ENCODE results near the gene TMEM151B. TPM values are rescaled to one million over a fixed set of nuclear protein-coding genes. Genes with fewer than 3 reads are reported as not detected.
A peak's percentile ranks its signal among the peaks of the same experiment; 100 is the strongest.

TMEM151B gene
- total RNA-seq, 4 donors from 2014 or later, result 0.09 to 0.21 TPM; not detected in 2

DNA sequence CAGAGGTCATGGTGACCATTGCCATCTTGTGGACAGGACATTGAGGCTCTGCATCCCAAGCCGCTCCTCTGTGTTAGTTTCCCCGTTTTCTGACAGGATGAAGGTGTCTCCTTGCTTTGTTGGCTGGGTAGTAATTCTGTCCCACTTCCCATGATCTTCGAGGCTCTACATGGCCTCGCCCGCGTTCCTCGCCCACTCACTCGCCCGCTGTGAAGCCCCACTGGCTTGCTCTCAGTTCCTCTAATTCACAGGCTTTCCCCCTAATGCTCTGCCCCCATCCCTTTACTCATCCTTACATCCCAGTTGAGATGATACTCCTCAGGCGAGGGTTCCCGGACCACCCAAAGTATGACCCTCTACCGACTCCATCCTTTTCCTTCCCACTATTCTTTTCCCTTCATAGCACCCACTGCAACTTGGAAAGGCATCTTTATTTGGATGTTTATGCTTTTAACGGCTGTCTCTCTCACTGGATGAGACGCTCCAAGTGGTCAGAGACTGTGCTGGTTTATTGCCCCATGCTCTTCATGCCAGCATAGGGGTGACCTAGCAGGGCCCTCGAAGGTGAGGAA, 12.4 kb upstream of the TMEM151B start:
- intact Hi-C loops (cut with DNase I; ENCODE audit: low total_unique reads), result no loop called here
- peak overlapping the region; percentile 90 to 96 for H3K27ac ChIP-seq
- TF ChIP-seq POLR2A (IDR thresholded peaks at IDR 0.05), result no peak
- TF ChIP-seq, protein P1, sequence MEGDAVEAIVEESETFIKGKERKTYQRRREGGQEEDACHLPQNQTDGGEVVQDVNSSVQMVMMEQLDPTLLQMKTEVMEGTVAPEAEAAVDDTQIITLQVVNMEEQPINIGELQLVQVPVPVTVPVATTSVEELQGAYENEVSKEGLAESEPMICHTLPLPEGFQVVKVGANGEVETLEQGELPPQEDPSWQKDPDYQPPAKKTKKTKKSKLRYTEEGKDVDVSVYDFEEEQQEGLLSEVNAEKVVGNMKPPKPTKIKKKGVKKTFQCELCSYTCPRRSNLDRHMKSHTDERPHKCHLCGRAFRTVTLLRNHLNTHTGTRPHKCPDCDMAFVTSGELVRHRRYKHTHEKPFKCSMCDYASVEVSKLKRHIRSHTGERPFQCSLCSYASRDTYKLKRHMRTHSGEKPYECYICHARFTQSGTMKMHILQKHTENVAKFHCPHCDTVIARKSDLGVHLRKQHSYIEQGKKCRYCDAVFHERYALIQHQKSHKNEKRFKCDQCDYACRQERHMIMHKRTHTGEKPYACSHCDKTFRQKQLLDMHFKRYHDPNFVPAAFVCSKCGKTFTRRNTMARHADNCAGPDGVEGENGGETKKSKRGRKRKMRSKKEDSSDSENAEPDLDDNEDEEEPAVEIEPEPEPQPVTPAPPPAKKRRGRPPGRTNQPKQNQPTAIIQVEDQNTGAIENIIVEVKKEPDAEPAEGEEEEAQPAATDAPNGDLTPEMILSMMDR (IDR thresholded peaks at IDR 0.05), result no peak
- H3K9me3 ChIP-seq, result no peaks in the 10 kb centered on the region
- H3K4me1 ChIP-seq, result peaks cover 0 to 13% of the 10 kb centered on the region in 2 donors
- no peaks in the 10 kb centered on the region for H3K36me3 ChIP-seq
- DNase-seq, result no peak
- H3K4me3 ChIP-seq, result peak overlapping the region; percentile 62 to 89
- no peaks in the 10 kb centered on the region for H3K27me3 ChIP-seq

DNA sequence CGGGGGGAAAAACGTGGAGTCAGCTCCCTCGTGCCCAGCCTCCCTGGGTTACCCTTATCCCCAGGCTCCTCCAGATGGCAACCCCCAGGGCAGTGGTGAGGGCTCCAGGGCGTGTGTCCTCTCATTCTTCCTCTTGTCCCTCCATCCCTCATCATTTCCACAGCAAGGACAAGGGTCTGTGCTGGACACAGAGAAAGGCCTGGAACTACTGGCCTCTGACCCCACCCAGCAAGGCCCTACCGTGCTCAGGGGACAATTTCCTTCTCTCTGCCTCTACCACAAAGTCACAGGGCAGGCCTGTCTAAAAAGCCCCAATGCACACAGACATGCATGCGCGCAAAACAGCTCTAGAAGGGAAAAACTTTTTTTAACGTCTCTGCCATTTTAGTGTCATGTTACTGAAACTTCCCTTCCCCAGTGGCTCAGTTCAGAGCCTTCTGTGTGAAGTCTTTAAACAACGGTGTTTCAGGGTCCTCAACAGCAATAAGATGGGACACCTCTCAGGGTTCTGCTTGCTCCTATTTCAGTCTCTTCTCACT, 11.9 kb upstream of the TMEM151B start:
- H3K27ac ChIP-seq, result peak overlapping the region; percentile 90 to 96
- TF ChIP-seq, protein P1 (IDR thresholded peaks at IDR 0.05), result no peak
- TF ChIP-seq POLR2A (IDR thresholded peaks at IDR 0.05), result no peak
- no peaks in the 10 kb centered on the region for H3K9me3 ChIP-seq
- no peaks in the 10 kb centered on the region for H3K27me3 ChIP-seq
- DNase-seq, result peak in 1 of 2 donors; percentile 14
- peaks cover 0 to 15% of the 10 kb centered on the region in 2 donors for H3K4me1 ChIP-seq
- no peak overlapping the region for H3K4me3 ChIP-seq
- no peaks in the 10 kb centered on the region for H3K36me3 ChIP-seq
- intact Hi-C loops (cut with DNase I; ENCODE audit: low total_unique reads), result no loop called here

DNA sequence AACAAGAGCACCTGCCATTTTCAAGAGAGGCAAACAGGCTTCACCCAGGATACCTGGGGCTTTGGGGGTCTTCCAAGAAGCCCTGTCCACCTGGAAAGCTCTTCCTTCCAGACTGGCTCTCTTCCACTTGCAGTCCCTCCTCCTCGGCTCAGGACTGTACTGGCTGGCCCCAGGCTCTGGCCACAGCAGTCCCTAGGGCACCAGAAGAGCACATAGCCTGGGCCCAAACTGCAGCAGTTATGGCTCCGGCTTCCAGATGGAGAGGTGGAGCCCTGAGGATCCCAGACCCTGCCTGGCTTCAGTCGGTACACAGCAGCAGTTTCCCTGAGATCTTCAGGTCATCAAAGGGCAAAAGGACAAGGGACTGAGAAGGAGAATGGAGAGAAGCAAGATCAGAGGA, 11.3 kb upstream of the TMEM151B start:
- Histone ChIP-seq H3K36me3 (no peaks in the 10 kb centered on the region), H3K4me1 (peaks cover 0 to 21% of the 10 kb centered on the region in 2 donors), H3K27ac (no peak overlapping the region), H3K4me3 (no peak overlapping the region), H3K27me3 (no peaks in the 10 kb centered on the region), H3K9me3 (no peaks in the 10 kb centered on the region)
- TF ChIP-seq POLR2A (IDR thresholded peaks at IDR 0.05), result no peak
- TF ChIP-seq, protein P1 (IDR thresholded peaks at IDR 0.05), result no peak
- intact Hi-C loops (cut with DNase I; ENCODE audit: low total_unique reads), result no loop called here
- DNase-seq, result no peak

DNA sequence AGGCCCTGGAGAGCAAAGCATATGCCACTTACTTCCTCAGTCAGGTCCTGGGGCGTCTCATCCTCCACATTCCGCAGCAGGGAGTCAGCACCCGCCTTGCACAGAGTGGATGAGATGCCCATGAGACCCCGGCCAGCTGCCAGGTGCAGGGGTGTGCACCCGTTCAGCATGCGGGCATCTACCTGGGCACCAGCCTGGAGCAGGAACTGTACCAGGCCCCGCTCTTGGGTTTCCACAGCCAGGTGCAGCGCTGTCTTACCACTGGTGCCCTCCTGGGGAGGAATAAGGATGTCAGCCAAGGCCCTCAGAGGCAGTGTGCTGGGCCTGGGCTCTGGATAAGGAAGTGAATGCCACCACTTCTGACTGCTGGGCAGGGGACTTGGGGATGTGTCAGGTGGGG, 10.2 kb upstream of the TMEM151B start:
- no peaks in the 10 kb centered on the region for H3K27me3 ChIP-seq
- peaks cover 0 to 27% of the 10 kb centered on the region in 2 donors for H3K4me1 ChIP-seq
- no peaks in the 10 kb centered on the region for H3K9me3 ChIP-seq
- intact Hi-C loops (cut with DNase I; ENCODE audit: low total_unique reads), result no loop called here
- no peak for DNase-seq
- H3K27ac ChIP-seq, result no peak overlapping the region
- TF ChIP-seq POLR2A (IDR thresholded peaks at IDR 0.05), result no peak
- TF ChIP-seq, protein P1 (IDR thresholded peaks at IDR 0.05), result no peak
- H3K36me3 ChIP-seq, result no peaks in the 10 kb centered on the region
- H3K4me3 ChIP-seq, result no peak overlapping the region

DNA sequence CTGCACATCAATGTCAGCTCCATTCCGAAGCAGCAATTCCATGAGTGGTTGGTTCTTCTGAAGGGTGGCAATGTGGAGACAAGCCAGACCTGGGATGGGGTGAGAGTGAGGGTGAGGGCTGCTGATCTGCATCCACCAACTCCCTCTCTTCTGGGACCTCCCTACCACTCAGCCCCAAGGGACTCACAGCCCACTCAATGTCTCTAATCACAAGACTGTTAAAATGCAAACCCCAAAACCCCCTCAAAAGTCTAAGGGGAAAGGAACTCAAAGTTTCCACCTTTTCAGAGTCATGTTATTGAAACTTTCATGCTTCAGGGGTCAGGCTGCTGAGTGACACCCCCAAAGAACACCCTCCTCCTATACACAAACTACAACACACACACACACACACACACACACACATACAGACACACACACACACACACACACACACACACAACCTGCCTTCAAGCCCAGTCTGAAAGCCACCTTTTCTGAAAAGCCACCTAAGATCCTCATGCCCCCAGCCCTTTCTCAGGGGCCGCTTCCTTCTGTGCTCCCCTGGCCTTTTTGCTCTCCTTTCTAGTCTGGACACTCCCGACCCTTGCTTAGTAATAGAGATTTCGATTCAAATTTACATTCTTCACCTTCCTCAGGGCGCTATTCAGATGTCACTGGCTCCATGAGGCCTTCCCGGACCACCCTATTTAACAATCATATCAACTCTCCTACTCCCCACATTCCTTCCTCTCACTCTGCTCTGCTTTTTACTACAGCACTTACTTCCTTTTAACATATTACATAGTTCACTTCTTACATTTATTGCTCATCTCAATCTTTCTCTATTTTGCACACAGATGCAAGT, 9.6 kb upstream of the TMEM151B start:
- Histone ChIP-seq H3K27ac (no peak overlapping the region), H3K4me3 (no peak overlapping the region), H3K4me1 (peaks cover 0 to 27% of the 10 kb centered on the region in 2 donors), H3K9me3 (no peaks in the 10 kb centered on the region), H3K27me3 (no peaks in the 10 kb centered on the region), H3K36me3 (no peaks in the 10 kb centered on the region)
- intact Hi-C loops (cut with DNase I; ENCODE audit: low total_unique reads), result no loop called here
- no peak for TF ChIP-seq POLR2A (IDR thresholded peaks at IDR 0.05)
- TF ChIP-seq, protein P1 (IDR thresholded peaks at IDR 0.05), result no peak
- DNase-seq, result no peak
